DMS53 treated with DMSO at 0.1 percent for 48 hours (cell line): Measurements from ENCODE around the gene SDR39U1.
A peak's percentile ranks its signal among the peaks of the same experiment; 100 is the strongest.

Source experiments
- DNase-seq: peaks from one replicate; lab custom pipeline; 2025; ENCODE audit not compliant: unreplicated experiment; lab: John Stamatoyannopoulos, UW

The SDR39U1 gene

GRCh38 chr14:24443053-24443665, 583 bp upstream of the SDR39U1 start:
- DNase-seq: no peak

GRCh38 chr14:24441904-24442239, 704 bp downstream of the SDR39U1 start:
- DNase-seq: peak; percentile 55

- no peak for DNase-seq
Observed at GRCh38 chr14:24441485-24441884, 1.1 kb downstream of the SDR39U1 start.

GRCh38 chr14:24440606-24441399, 1.8 kb downstream of the SDR39U1 start:
- DNase-seq: no peak

GRCh38 chr14:24439830-24440605, 2.6 kb downstream of the SDR39U1 start:
- no peak for DNase-seq

GRCh38 chr14:24439257-24439656, 3.3 kb downstream of the SDR39U1 start:
- no peak for DNase-seq

GRCh38 chr14:24438223-24439097, 4.1 kb downstream of the SDR39U1 start:
- DNase-seq: no peak

GRCh38 chr14:24437736-24438067, 4.9 kb downstream of the SDR39U1 start:
- no peak for DNase-seq

- DNase-seq: no peak
Observed at GRCh38 chr14:24437020-24437735, 5.4 kb downstream of the SDR39U1 start.

- peak; percentile 56 for DNase-seq
Observed at GRCh38 chr14:24436355-24437019, 6.1 kb downstream of the SDR39U1 start.

- DNase-seq: no peak
Observed at GRCh38 chr14:24435998-24436354, 6.6 kb downstream of the SDR39U1 start.

- DNase-seq: no peak
Observed at GRCh38 chr14:24435192-24435810, 7.3 kb downstream of the SDR39U1 start.

GRCh38 chr14:24434676-24435075, 7.9 kb downstream of the SDR39U1 start:
- no peak for DNase-seq

- no peak for DNase-seq
Observed at GRCh38 chr14:24434036-24434435, 8.5 kb downstream of the SDR39U1 start.

GRCh38 chr14:24432259-24433131, 10.1 kb downstream of the SDR39U1 start:
- no peak for DNase-seq

- peak; percentile 70 for DNase-seq
Observed at GRCh38 chr14:24431569-24432258, 10.9 kb downstream of the SDR39U1 start.

- no peak for DNase-seq
Observed at GRCh38 chr14:24430682-24431568, 11.7 kb downstream of the SDR39U1 start.
